Esophagus muscularis mucosa (tissue), 4 donors: ENCODE measurements around the gene ZFYVE28. TPM values are rescaled to one million over a fixed set of nuclear protein-coding genes. Genes with fewer than 3 reads are reported as not detected.
"Not testable (repeated sequence)": the region's sequence is repeated elsewhere in the genome, so short reads cannot be mapped to it uniquely, and the experiment has no call there.

Experiments used
- DNase-seq: peaks from one replicate; pipeline ENCODE4 v3.0.0-alpha.2; 2017; ENCODE audit errors: extremely low spot score
- H3K27ac ChIP-seq, 4 donors: fragments of 200-600 bp; sonication (generic); replicated peaks in 1 of 4; 1 replicate in 3 of 4; 2 replicates in 1 of 4; pipeline ENCODE4 v1.5.1; 2016 to 2019; ENCODE audit warnings: mild to moderate bottlenecking in 1 of 4
- H3K27me3 ChIP-seq, 4 donors: fragments of 200-600 bp; sonication (generic); one replicate each; pipeline versions ENCODE4 v1.5.1 to v1.6.0; 2016 to 2019
- H3K36me3 ChIP-seq, 4 donors: fragments of 200-600 bp; sonication (generic); one replicate each; pipeline ENCODE4 v1.5.1; 2016 to 2019
- H3K4me1 ChIP-seq, 4 donors: fragments of 200-600 bp; sonication (generic); one replicate each; pipeline ENCODE4 v1.5.1; 2016 to 2019
- H3K4me3 ChIP-seq, 4 donors: fragments of 200-600 bp; sonication (generic); 1 replicate in 2 of 4; 2 replicates in 2 of 4; pipeline ENCODE4 v1.5.1; 2016 to 2019; ENCODE audit warnings: mild to moderate bottlenecking in 4 of 4, moderate library complexity in 1 of 4
- H3K9me3 ChIP-seq, 4 donors: fragments of 200-600 bp; sonication (generic); 1 replicate in 3 of 4; 2 replicates in 1 of 4; pipeline ENCODE4 v1.5.1; 2016 to 2019
- EP300 ChIP-seq: sonication (generic); formaldehyde crosslinking; IDR thresholded peaks from one replicate; pipeline ENCODE4 v1.6.1; 2017; ENCODE audit warnings: antibody characterized with exemption
- POLR2A ChIP-seq: fragments of 450-650 bp; IDR thresholded peaks from one replicate; pipeline ENCODE4 v1.6.1; 2017; ENCODE audit warnings: antibody characterized with exemption, moderate library complexity, mild to moderate bottlenecking, low read depth
- POLR2AphosphoS5 ChIP-seq, 2 donors: sonication (generic); formaldehyde crosslinking; IDR thresholded peaks; one replicate each; pipeline ENCODE4 v1.6.1; 2017; ENCODE audit warnings: antibody characterized with exemption in 2 of 2
- WGBS: methylation state at CpG from one replicate; pipeline ENCODE4 v1.1.5; 2018; 5-methylcytosine and 5-hydroxymethylcytosine counted together
- intact Hi-C: fragments of 100-400 bp; cut with DNase I; formaldehyde crosslinking; loops from one replicate; pipeline ENCODE4 v1.15.1; 2023
- total RNA-seq, 4 donors: library from RNA; depleted of rRNA; stranded (reverse); fragments of >200 nt; gene quantifications; one replicate each; pipeline versions ENCODE4 v1.1.0 to v1.2.1, GENCODE V29; 2016
- TF ChIP-seq, protein P1 (sequence below), 3 experiments: fragments of 200-600 bp in 2 of 3; fragments of 450-650 bp in 1 of 3; sonication (generic) in 2 of 3; IDR thresholded peaks; one replicate each; pipeline ENCODE4 v1.5.1; 2017 to 2019; ENCODE audit warnings: antibody characterized with exemption in 3 of 3, mild to moderate bottlenecking in 2 of 3, moderate library complexity in 1 of 3

ZFYVE28 gene
- total RNA-seq, 4 donors from 2014 or later = 4.5 to 13.4 (median 8.4) TPM

DNA sequence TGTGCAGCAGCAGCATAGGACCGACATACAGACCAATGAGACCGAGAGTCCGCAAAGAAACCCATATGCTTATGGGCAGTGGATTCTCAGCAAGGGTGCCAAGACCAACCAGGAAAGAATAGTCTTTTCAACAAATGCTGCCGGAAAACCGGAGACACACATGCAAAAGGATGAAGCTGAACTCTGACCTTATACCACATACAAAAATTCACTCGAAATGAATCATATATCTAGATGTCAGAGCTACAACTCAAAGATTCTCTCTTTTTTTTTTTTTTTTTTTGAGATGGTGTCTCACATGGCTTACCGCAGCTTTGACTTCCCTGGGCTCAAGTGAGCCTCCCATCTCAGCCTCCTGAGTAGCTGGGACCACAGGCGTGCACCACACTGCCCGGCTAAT is 140.5 kb downstream of the ZFYVE28 start:
- Histone ChIP-seq H3K4me1 (no peaks in the 10 kb centered on the region), H3K9me3 (no peaks in the 10 kb centered on the region), H3K4me3 (no peak overlapping the region), H3K27me3 (no peaks in the 10 kb centered on the region), H3K36me3 (peaks cover 0 to 7% (median 2%) of the 10 kb centered on the region in 4 donors), H3K27ac (no peak overlapping the region)
- TF ChIP-seq EP300 = no peak
- intact Hi-C loops = no loop called here
- WGBS = 84% methylated on average over 9 of the region's 9 CpGs
- no peak for DNase-seq

DNA sequence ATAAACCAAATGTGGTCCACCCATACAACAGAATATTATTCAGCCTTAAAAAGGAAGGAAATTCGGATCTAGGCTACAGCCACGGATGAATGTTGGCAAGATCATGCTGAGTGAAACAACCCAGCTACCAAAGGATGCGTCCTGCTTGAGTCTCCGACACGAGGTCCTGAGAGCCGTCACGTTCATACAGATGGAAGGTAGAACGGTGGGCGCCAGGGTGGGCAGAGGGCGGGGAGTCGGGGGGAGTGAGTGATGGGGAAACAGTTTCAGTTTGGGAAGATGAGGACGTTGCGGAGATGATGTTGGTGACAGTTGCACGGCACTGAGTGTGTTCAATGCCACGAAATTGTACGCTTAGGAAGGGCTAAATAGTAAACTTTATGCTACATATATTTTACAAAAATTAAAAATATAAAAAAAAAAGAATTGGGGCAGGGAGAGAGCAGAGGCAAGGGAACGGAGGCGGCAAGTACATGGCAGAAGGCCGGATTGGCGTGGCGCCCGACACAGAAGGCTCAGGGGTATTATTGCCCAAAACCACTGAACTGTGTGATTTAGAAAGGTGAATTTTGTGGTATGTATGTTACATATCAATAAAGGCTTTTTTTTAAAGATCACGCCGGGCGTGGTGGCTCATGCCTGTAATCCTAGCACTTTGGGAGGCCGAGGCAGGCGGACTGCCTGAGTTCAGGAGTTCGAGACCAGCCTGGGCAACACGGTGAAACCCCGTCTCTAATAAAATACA is 141.7 kb downstream of the ZFYVE28 start:
- Histone ChIP-seq H3K4me3 (no peak overlapping the region), H3K36me3 (peaks cover 0 to 12% (median 4%) of the 10 kb centered on the region in 4 donors), H3K27ac (no peak overlapping the region), H3K4me1 (no peaks in the 10 kb centered on the region), H3K9me3 (no peaks in the 10 kb centered on the region), H3K27me3 (no peaks in the 10 kb centered on the region)
- WGBS = 96% methylated on average over 30 of the region's 30 CpGs
- TF ChIP-seq EP300 (no peak), POLR2A (no peak), POLR2AphosphoS5 (IDR thresholded peaks at IDR 0.05) (no peak)
- TF ChIP-seq, protein P1, sequence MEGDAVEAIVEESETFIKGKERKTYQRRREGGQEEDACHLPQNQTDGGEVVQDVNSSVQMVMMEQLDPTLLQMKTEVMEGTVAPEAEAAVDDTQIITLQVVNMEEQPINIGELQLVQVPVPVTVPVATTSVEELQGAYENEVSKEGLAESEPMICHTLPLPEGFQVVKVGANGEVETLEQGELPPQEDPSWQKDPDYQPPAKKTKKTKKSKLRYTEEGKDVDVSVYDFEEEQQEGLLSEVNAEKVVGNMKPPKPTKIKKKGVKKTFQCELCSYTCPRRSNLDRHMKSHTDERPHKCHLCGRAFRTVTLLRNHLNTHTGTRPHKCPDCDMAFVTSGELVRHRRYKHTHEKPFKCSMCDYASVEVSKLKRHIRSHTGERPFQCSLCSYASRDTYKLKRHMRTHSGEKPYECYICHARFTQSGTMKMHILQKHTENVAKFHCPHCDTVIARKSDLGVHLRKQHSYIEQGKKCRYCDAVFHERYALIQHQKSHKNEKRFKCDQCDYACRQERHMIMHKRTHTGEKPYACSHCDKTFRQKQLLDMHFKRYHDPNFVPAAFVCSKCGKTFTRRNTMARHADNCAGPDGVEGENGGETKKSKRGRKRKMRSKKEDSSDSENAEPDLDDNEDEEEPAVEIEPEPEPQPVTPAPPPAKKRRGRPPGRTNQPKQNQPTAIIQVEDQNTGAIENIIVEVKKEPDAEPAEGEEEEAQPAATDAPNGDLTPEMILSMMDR (IDR thresholded peaks at IDR 0.05) = no peak
- intact Hi-C loops = no loop called here
- no peak for DNase-seq

DNA sequence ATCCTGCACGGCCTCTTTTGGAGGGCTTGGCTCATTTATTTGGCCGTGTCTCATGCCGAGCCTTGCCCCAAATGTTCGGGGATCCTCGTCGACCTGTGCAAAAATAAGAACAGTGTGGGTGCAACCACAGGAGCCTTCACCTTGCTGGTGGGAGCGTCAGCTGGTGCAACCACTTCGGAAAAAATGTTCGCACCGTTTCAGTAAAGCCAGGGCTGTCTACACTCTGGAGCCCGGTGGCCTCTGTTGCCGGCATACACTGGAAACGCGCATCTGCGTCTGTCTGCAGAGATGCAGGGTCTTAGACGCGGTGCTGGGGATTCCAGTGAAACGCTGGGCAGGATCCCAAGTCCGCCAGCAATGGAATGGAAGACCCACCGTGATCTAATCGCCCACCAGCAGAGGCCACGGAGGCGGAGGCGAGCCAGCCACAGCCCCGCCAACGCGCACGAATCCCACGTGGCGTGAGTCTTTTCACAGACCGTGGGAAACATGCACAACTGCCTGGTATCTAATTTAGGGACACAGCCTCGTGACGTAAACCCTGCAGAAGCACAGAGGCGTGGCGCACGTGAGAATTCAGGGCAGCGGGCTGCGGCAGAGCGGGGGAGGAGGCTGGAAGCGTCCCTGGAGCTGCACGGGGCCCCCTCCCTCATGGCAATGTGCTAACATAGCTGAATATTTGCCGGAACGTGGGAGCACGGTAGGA is 142.7 kb downstream of the ZFYVE28 start:
- Histone ChIP-seq H3K36me3 (peaks cover 0 to 19% (median 11%) of the 10 kb centered on the region in 4 donors), H3K9me3 (no peaks in the 10 kb centered on the region), H3K27me3 (no peaks in the 10 kb centered on the region), H3K4me1 (no peaks in the 10 kb centered on the region), H3K27ac (no peak overlapping the region), H3K4me3 (no peak overlapping the region)
- intact Hi-C loops = no loop called here
- TF ChIP-seq POLR2AphosphoS5 (IDR thresholded peaks at IDR 0.05) (no peak), POLR2A (no peak), EP300 (no peak)
- TF ChIP-seq, protein P1 (IDR thresholded peaks at IDR 0.05) = no peak
- 95% methylated on average over 41 of the region's 44 CpGs for WGBS
- no peak for DNase-seq

DNA sequence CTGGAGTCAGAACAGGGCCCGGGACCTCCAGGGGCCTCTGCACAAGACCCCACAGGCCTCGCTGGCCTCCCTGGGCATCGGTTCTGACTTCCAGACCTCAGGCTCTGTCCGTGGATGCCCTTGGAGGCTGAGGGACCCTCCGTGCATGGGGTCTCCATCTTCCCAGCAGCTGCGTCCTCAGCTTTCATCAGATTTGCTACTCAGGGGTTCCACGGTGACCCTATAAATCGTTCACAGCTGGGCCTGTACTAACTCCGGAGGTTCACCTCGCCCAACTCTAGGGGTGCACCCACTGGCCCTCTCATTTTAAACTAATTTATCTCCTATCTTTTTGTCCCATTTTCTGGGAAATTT is 143.4 kb downstream of the ZFYVE28 start:
- intact Hi-C loops, H3K27ac ChIP-seq, H3K27me3 ChIP-seq, DNase-seq, H3K9me3 ChIP-seq, H3K4me1 ChIP-seq, H3K4me3 ChIP-seq: not testable (repeated sequence)
- WGBS = 94% methylated on average over 10 of the region's 10 CpGs
- peaks cover 0 to 26% (median 15%) of the 10 kb centered on the region in 4 donors for H3K36me3 ChIP-seq

DNA sequence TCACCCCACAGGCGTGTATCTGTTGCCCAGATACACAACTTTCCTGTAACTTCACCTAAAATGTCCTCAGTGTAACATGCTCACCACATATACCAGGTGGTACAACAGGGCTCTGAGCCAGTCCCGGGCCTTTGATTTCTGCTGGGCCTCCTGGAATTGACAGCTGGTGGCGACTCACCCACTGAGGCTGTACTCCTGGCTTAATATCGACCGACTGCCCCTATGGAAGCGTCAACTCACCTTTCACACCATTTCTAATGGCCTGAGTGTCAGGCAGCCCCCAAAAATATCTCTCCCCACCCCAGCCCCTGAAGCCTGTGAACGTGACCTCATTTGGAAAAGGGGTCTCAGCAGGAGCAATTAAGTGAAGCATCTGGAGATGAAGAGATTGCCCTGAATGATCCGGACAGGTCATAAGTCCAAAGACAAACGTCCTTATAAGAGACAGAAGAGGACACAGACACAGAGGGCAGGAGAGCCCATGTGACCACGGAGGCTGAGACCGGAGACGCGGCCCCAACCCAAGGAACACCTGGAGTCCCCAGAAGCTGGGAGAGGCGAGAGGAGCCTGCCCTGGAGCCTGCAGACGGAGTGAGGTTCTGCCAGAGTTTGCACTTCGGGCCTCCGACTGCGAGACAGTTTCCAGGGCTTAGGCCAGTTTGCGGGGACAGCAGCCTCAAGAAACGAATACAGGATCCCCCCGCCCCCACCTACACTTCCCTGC is 144.0 kb downstream of the ZFYVE28 start:
- H3K9me3 ChIP-seq = no peaks in the 10 kb centered on the region

More for the DNA sequence above, 144.0 kb downstream of the ZFYVE28 start:
- intact Hi-C loops = no loop called here
- 90% methylated on average over 17 of the region's 21 CpGs for WGBS
- no peak for DNase-seq
- TF ChIP-seq POLR2A = no peak
- TF ChIP-seq, protein P1 (IDR thresholded peaks at IDR 0.05) = no peak
- no peak for TF ChIP-seq POLR2AphosphoS5 (IDR thresholded peaks at IDR 0.05)
- no peak for TF ChIP-seq EP300
- Histone ChIP-seq H3K27me3 (no peaks in the 10 kb centered on the region), H3K36me3 (peaks cover 0 to 26% (median 15%) of the 10 kb centered on the region in 4 donors), H3K4me1 (no peaks in the 10 kb centered on the region), H3K4me3 (no peak overlapping the region), H3K27ac (no peak overlapping the region)
